GM21576 (cell line): ENCODE results near the gene ARVCF.

Experiments used
- ATAC-seq: cut with Tn5 transposase; IDR thresholded peaks from one replicate; pipeline ENCODE4 v1.9.1; 2021; ENCODE audit warnings: mild to moderate bottlenecking, moderate library complexity; ENCODE audit not compliant: unreplicated experiment

Gene ARVCF

GRCh38 chr22:19962909-19963806, 53.5 kb downstream of the ARVCF start:
- no peak for ATAC-seq

GRCh38 chr22:19962246-19962908, 54.2 kb downstream of the ARVCF start:
- ATAC-seq = no peak

- ATAC-seq = no peak
Observed at GRCh38 chr22:19961868-19962245, 54.8 kb downstream of the ARVCF start.

- no peak for ATAC-seq
Observed at GRCh38 chr22:19961201-19961580, 55.4 kb downstream of the ARVCF start.

- no peak for ATAC-seq
Observed at GRCh38 chr22:19960491-19961200, 56.0 kb downstream of the ARVCF start.

- no peak for ATAC-seq
Observed at GRCh38 chr22:19959587-19960490, 56.8 kb downstream of the ARVCF start.

GRCh38 chr22:19959043-19959586, 57.5 kb downstream of the ARVCF start:
- ATAC-seq = no peak

GRCh38 chr22:19958083-19959042, 58.3 kb downstream of the ARVCF start:
- ATAC-seq = no peak

- no peak for ATAC-seq
Observed at GRCh38 chr22:19957445-19957844, 59.2 kb downstream of the ARVCF start.

- ATAC-seq = no peak
Observed at GRCh38 chr22:19955241-19956128, 61.1 kb downstream of the ARVCF start.

GRCh38 chr22:19951346-19951745, 65.3 kb downstream of the ARVCF start:
- ATAC-seq = no peak

- no peak for ATAC-seq
Observed at GRCh38 chr22:19948057-19948760, 68.4 kb downstream of the ARVCF start.

- no peak for ATAC-seq
Observed at GRCh38 chr22:19943082-19944026, 73.3 kb downstream of the ARVCF start.

GRCh38 chr22:19942157-19943081, 74.2 kb downstream of the ARVCF start:
- no peak for ATAC-seq

GRCh38 chr22:19941365-19942082, 75.1 kb downstream of the ARVCF start, which contains the start of the genes COMT and TXNRD2:
Gene COMT (plus strand): TSS chr22:19941772. CDS start chr22:19962527, 20,755 bp downstream.
Gene TXNRD2 (minus strand): TSS chr22:19941818. CDS start chr22:19941803, 15 bp downstream.
- ATAC-seq = no peak
